Dermis blood vessel endothelial cell (primary cell): Measurements from ENCODE around the gene SMAD6. TPM values are rescaled to one million over a fixed set of nuclear protein-coding genes. Genes with fewer than 3 reads are reported as not detected.

Experiments used
- DNase-seq: peaks from one replicate; pipeline ENCODE4 v3.0.0; 2010
- total RNA-seq: library from RNA; depleted of rRNA; stranded (reverse); fragments of >200 nt; gene quantifications from 2 replicates; pipeline ENCODE4 v1.2.3, GENCODE V29; 2014

Gene SMAD6
- total RNA-seq: 10.1 and 11.9 TPM in 2 replicates

GRCh38 chr15:66702035-66702786 is at the start of gene SMAD6:
SMAD6 (plus strand) TSS chr15:66702236; CDS start chr15:66703259, 1,023 bp downstream.
- peak; percentile 97 for DNase-seq

GRCh38 chr15:66652806-66653205 is 49.2 kb upstream of the SMAD6 start:
- DNase-seq: no peak

GRCh38 chr15:66653398-66653797 is 48.6 kb upstream of the SMAD6 start:
- DNase-seq: no peak

GRCh38 chr15:66653852-66654251 is 48.2 kb upstream of the SMAD6 start:
- DNase-seq: no peak

GRCh38 chr15:66654361-66654738 is 47.7 kb upstream of the SMAD6 start:
- DNase-seq: no peak

GRCh38 chr15:66654739-66655375 is 47.2 kb upstream of the SMAD6 start:
- DNase-seq: no peak

GRCh38 chr15:66655511-66655910 is 46.5 kb upstream of the SMAD6 start:
- no peak for DNase-seq

- DNase-seq: no peak
Observed at GRCh38 chr15:66655997-66656396, 46.0 kb upstream of the SMAD6 start.

- DNase-seq: no peak
Observed at GRCh38 chr15:66657185-66658020, 44.6 kb upstream of the SMAD6 start.

- DNase-seq: no peak
Observed at GRCh38 chr15:66658044-66658443, 44.0 kb upstream of the SMAD6 start.

GRCh38 chr15:66658855-66659254 is 43.2 kb upstream of the SMAD6 start:
- no peak for DNase-seq

GRCh38 chr15:66659384-66659783 is 42.7 kb upstream of the SMAD6 start:
- no peak for DNase-seq

GRCh38 chr15:66661432-66662096 is 40.5 kb upstream of the SMAD6 start:
- peak; percentile 65 for DNase-seq

- DNase-seq: no peak
Observed at GRCh38 chr15:66662522-66662921, 39.5 kb upstream of the SMAD6 start.

- no peak for DNase-seq
Observed at GRCh38 chr15:66663664-66664063, 38.4 kb upstream of the SMAD6 start.

- no peak for DNase-seq
Observed at GRCh38 chr15:66670175-66670574, 31.9 kb upstream of the SMAD6 start.

- DNase-seq: no peak
Observed at GRCh38 chr15:66670762-66671580, 31.1 kb upstream of the SMAD6 start.

- DNase-seq: no peak
Observed at GRCh38 chr15:66672867-66673266, 29.2 kb upstream of the SMAD6 start.

GRCh38 chr15:66673410-66674322 is 28.4 kb upstream of the SMAD6 start:
- DNase-seq: no peak

GRCh38 chr15:66674756-66675155 is 27.3 kb upstream of the SMAD6 start:
- no peak for DNase-seq

- DNase-seq: no peak
Observed at GRCh38 chr15:66675446-66675845, 26.6 kb upstream of the SMAD6 start.
